Tibial nerve (tissue), 4 donors: ENCODE data around the gene CSF3. TPM values are rescaled to one million over a fixed set of nuclear protein-coding genes. Genes with fewer than 3 reads are reported as not detected.
"Not testable (repeated sequence)": the region's sequence is repeated elsewhere in the genome, so short reads cannot be mapped to it uniquely, and the experiment has no call there.

Experiments used
- DNase-seq, 2 donors: peaks; one replicate each; pipeline ENCODE4 v3.0.0-alpha.2; 2019; ENCODE audit warnings: low spot score in 2 of 2
- H3K27ac ChIP-seq, 4 donors: fragments of 200-600 bp; sonication (generic) in 3 of 4; one replicate each; pipeline ENCODE4 v1.5.1; 2017 to 2019; ENCODE audit warnings: mild to moderate bottlenecking in 1 of 4
- H3K27me3 ChIP-seq, 2 donors: fragments of 200-600 bp; sonication (generic) in 1 of 2; one replicate each; pipeline versions ENCODE4 v1.5.1 to v1.6.0; 2017 to 2019
- H3K36me3 ChIP-seq, 3 donors: fragments of 200-600 bp; sonication (generic); one replicate each; pipeline ENCODE4 v1.5.1; 2018 to 2019
- H3K4me1 ChIP-seq, 4 donors: fragments of 200-600 bp; sonication (generic) in 3 of 4; one replicate each; pipeline ENCODE4 v1.5.1; 2017 to 2019
- H3K4me3 ChIP-seq, 4 donors: fragments of 200-600 bp; sonication (generic) in 3 of 4; one replicate each; pipeline ENCODE4 v1.5.1; 2017 to 2019; ENCODE audit warnings: mild to moderate bottlenecking in 1 of 4, moderate library complexity in 1 of 4
- H3K9me3 ChIP-seq, 4 donors: fragments of 200-600 bp; sonication (generic) in 3 of 4; one replicate each; pipeline ENCODE4 v1.5.1; 2017 to 2019
- EP300 ChIP-seq, 2 donors: sonication (generic); formaldehyde crosslinking; IDR thresholded peaks; one replicate each; pipeline ENCODE4 v1.6.1; 2017; ENCODE audit warnings: antibody characterized with exemption in 2 of 2, mild to moderate bottlenecking in 1 of 2
- POLR2A ChIP-seq, 2 donors: fragments of 450-650 bp; IDR thresholded peaks; one replicate each; pipeline ENCODE4 v1.6.1; 2017; ENCODE audit warnings: antibody characterized with exemption in 2 of 2, mild to moderate bottlenecking in 2 of 2, moderate library complexity in 2 of 2
- WGBS, 2 donors: methylation state at CpG; one replicate each; pipeline ENCODE4 v1.1.5; 2018; 5-methylcytosine and 5-hydroxymethylcytosine counted together
- total RNA-seq, 4 donors: library from RNA; depleted of rRNA; stranded (reverse); fragments of >200 nt; gene quantifications; one replicate each; pipeline ENCODE4 v1.1.0, GENCODE V29; 2016
- TF ChIP-seq, protein P1 (sequence below), 5 experiments: fragments of 200-600 bp in 3 of 5; fragments of 450-650 bp in 2 of 5; sonication (generic) in 3 of 5; IDR thresholded peaks; one replicate each; pipeline ENCODE4 v1.5.1; 2016 to 2019; ENCODE audit warnings: antibody characterized with exemption in 5 of 5, mild to moderate bottlenecking in 3 of 5, moderate library complexity in 2 of 5

The CSF3 gene
- total RNA-seq, 4 donors from 2014 or later, result 0.59 to 2.1 TPM; not detected in 2

DNA sequence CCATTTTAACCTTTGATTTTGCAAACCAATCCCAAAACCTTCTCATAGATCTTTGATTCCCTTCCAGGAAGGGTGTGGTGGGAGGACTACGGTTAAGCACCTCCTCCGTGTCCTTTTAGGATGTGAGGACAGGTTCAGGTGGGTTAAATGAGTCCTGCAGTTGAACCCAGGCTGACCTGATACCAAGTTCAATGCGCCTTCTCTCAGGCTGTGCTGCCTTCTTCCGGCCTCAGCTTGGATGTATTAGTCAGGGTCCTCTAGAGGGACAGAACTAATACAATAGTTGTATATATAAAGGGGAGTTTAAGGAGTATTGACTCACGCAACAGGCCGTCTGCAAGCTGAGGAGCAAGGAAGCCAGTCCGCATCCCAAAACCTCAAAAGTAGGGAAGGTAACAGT is 10.5 kb upstream of the CSF3 start:
- H3K9me3 ChIP-seq, result no peaks in the 10 kb centered on the region
- H3K36me3 ChIP-seq, result no peaks in the 10 kb centered on the region
- H3K4me1 ChIP-seq, result no peaks in the 10 kb centered on the region
- DNase-seq, result no peak
- H3K4me3 ChIP-seq, result no peak overlapping the region
- no peaks in the 10 kb centered on the region for H3K27me3 ChIP-seq
- TF ChIP-seq EP300 (IDR thresholded peaks at IDR 0.05) (no peak), POLR2A (IDR thresholded peaks at IDR 0.05) (no peak)
- TF ChIP-seq, protein P1, sequence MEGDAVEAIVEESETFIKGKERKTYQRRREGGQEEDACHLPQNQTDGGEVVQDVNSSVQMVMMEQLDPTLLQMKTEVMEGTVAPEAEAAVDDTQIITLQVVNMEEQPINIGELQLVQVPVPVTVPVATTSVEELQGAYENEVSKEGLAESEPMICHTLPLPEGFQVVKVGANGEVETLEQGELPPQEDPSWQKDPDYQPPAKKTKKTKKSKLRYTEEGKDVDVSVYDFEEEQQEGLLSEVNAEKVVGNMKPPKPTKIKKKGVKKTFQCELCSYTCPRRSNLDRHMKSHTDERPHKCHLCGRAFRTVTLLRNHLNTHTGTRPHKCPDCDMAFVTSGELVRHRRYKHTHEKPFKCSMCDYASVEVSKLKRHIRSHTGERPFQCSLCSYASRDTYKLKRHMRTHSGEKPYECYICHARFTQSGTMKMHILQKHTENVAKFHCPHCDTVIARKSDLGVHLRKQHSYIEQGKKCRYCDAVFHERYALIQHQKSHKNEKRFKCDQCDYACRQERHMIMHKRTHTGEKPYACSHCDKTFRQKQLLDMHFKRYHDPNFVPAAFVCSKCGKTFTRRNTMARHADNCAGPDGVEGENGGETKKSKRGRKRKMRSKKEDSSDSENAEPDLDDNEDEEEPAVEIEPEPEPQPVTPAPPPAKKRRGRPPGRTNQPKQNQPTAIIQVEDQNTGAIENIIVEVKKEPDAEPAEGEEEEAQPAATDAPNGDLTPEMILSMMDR (IDR thresholded peaks at IDR 0.05), result no peak
- WGBS, 2 donors, result 86 to 92% methylated on average over 7 of the region's 7 CpGs
- no peak overlapping the region for H3K27ac ChIP-seq

DNA sequence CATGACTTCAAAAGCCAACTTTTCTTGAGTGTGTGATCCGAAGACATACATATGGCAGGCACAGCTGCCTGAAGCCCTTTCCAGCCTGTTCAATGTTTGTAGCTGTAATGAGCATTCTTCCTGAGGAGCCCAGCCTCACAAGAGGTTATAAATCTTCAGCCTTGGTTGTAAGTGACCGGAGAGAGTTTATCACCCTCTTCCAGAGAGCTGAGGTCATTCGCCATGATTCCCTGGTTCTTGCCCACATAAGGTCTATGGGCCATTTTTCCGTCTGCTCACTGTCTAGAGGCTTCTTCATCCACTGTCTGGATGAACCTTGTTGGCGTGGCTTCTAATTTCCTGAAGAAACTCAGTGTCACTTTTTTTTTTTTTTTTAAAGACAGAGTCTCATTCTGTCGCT is 9.7 kb upstream of the CSF3 start:
- no peak for DNase-seq
- TF ChIP-seq EP300 (IDR thresholded peaks at IDR 0.05) (no peak), POLR2A (IDR thresholded peaks at IDR 0.05) (no peak)
- TF ChIP-seq, protein P1 (IDR thresholded peaks at IDR 0.05), result no peak
- no peak overlapping the region for H3K4me3 ChIP-seq
- 80 to 85% methylated on average over 6 of the region's 6 CpGs for whole genome bisulfite sequencing, 2 donors
- no peak overlapping the region for H3K27ac ChIP-seq
- no peaks in the 10 kb centered on the region for H3K36me3 ChIP-seq
- no peaks in the 10 kb centered on the region for H3K4me1 ChIP-seq
- no peaks in the 10 kb centered on the region for H3K27me3 ChIP-seq
- H3K9me3 ChIP-seq, result no peaks in the 10 kb centered on the region

DNA sequence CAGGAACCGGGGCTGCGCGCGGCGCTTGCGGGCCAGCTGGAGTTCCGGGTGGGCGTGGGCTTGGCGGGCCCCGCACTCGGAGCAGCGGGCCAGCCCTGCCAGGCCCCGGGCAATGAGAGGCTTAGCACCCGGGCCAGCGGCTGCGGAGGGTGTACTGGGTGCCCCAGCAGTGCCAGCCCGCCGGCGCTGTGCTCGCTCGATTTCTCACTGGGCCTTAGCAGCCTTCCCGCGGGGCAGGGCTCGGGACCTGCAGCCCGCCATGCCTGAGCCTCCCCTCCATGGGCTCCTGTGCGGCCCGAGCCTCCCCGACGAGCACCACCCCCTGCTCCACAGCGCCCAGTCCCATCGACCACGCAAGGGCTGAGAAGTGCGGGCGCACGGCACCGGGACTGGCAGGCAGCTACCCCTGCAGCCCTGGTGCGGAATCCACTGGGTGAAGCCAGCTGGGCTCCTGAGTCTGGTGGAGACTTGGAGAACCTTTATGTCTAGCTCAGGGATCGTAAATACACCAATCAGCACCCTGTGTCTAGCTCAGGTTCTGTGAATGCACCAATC is 4.2 kb upstream of the CSF3 start:
- not testable (repeated sequence) for H3K27ac ChIP-seq, H3K4me3 ChIP-seq, H3K9me3 ChIP-seq, H3K36me3 ChIP-seq, DNase-seq, H3K27me3 ChIP-seq
- WGBS, 2 donors, result 90 to 96% methylated on average over 5 to 26 of the region's 38 CpGs
- H3K4me1 ChIP-seq, result peaks cover 0 to 22% (median 4%) of the 10 kb centered on the region in 4 donors

DNA sequence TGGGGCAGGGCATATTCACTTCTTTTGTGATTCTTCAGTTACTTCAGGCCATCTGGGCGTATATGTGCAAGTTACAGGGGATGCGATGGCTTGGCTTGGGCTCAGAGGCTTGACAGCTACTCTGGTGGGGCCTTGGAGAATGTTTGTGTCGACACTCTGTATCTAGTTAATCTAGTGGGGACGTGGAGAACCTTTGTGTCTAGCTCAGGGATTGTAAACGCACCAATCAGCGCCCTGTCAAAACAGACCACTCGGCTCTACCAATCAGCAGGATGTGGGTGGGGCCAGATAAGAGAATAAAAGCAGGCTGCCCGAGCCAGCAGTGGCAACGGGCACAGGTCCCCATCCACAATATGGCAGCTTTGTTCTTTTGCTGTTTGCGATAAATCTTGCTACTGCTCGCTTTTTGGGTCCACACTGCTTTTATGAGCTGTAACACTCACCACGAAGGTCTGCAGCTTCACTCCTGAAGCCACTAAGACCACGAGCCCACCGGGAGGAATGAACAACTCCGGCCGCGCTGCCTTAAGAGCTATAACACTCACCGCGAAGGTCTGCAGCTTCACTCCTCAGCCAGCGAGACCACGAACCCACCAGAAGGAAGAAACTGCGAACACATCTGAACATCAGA is 3.1 kb upstream of the CSF3 start:
- H3K36me3 ChIP-seq, H3K9me3 ChIP-seq, H3K27me3 ChIP-seq, DNase-seq, H3K27ac ChIP-seq, H3K4me3 ChIP-seq: not testable (repeated sequence)
- H3K4me1 ChIP-seq, result peaks cover 0 to 22% (median 4%) of the 10 kb centered on the region in 4 donors
- 79 to 82% methylated on average over 22 of the region's 22 CpGs for WGBS, 2 donors

DNA sequence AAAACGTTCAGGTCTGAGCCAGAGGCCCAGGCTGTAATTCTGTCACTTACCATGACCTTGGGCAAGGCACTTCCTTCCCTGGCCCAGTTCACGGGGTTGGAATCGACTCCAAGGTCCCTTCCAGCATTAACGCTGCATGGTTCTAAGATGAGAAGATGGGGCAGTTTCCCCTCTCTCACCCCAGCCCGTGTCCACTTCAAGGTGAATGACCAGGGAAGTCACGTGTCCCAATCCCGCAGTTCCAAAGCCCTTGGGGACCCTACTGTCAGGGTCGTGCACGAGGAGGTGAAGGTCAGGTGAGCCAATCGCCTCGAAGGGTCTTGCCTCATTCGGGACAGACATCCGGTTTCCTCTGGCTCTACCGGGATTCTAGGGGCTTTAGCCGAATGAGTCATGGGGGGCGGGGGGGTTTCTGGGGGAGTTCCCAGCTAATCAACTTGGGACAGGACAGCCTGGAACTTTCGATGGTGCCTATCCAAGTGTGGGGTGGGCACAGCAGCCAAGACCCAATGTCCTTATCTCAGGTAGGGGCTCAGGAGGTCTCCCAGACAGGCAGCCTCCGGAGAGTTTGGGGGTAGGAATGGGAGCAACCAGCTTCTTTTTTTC is 762 bp upstream of the CSF3 start:
- Histone ChIP-seq H3K27me3 (no peaks in the 10 kb centered on the region), H3K4me3 (no peak overlapping the region), H3K27ac (peak overlapping the region in 2 of 4 donors; percentile 3 to 67), H3K9me3 (no peaks in the 10 kb centered on the region), H3K36me3 (peaks cover 0 to 9% (median 0%) of the 10 kb centered on the region in 3 donors), H3K4me1 (peaks cover 0 to 43% (median 10%) of the 10 kb centered on the region in 4 donors)
- TF ChIP-seq, protein P1 (IDR thresholded peaks at IDR 0.05), result no peak
- TF ChIP-seq POLR2A (IDR thresholded peaks at IDR 0.05) (no peak), EP300 (IDR thresholded peaks at IDR 0.05) (no peak)
- 38 to 40% methylated on average over 10 to 18 of the region's 18 CpGs for WGBS, 2 donors
- DNase-seq, result no peak
